ENCODE measurements around the gene HYDIN.

- no peak for TF ChIP-seq EZH2 (IDR thresholded peaks at IDR 0.05)
- TF ChIP-seq CTCF (IDR thresholded peaks at IDR 0.05 in 2 of 3, conservative IDR thresholded peaks at IDR 0.05 in 1 of 3; ENCODE audit: borderline replicate concordance in 1 of 3, insufficient read depth in 1 of 3, low read depth in 2 of 3, low read length in 2 of 3): no peak
- TF ChIP-seq SP1 (IDR thresholded peaks at IDR 0.05; ENCODE audit: low read depth): no peak
- TF ChIP-seq POLR2A (IDR thresholded peaks at IDR 0.05; ENCODE audit: borderline replicate concordance, extremely low read depth, insufficient read depth, insufficient read length): no peak
- TF ChIP-seq, protein P1, sequence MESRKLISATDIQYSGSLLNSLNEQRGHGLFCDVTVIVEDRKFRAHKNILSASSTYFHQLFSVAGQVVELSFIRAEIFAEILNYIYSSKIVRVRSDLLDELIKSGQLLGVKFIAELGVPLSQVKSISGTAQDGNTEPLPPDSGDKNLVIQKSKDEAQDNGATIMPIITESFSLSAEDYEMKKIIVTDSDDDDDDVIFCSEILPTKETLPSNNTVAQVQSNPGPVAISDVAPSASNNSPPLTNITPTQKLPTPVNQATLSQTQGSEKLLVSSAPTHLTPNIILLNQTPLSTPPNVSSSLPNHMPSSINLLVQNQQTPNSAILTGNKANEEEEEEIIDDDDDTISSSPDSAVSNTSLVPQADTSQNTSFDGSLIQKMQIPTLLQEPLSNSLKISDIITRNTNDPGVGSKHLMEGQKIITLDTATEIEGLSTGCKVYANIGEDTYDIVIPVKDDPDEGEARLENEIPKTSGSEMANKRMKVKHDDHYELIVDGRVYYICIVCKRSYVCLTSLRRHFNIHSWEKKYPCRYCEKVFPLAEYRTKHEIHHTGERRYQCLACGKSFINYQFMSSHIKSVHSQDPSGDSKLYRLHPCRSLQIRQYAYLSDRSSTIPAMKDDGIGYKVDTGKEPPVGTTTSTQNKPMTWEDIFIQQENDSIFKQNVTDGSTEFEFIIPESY (IDR thresholded peaks at IDR 0.05; ENCODE audit: extremely low read depth, insufficient replicate concordance, low read length): no peak
- no peak for TF ChIP-seq ATF3 (IDR thresholded peaks at IDR 0.05)
- TF ChIP-seq, protein P2, sequence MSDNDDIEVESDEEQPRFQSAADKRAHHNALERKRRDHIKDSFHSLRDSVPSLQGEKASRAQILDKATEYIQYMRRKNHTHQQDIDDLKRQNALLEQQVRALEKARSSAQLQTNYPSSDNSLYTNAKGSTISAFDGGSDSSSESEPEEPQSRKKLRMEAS (IDR thresholded peaks at IDR 0.05): no peak
- TF ChIP-seq SIN3A (IDR thresholded peaks at IDR 0.05; ENCODE audit: low read depth): no peak
- no peak for TF ChIP-seq POLR2AphosphoS5 (IDR thresholded peaks at IDR 0.05; ENCODE audit: low read depth, low read length)
These were observed 32.1 kb downstream of the HYDIN start for GRCh38 chr16:71198408-71198807.
